OCI-LY3 (cell line): ENCODE results near the gene TTC9B.

Experiments used
- H2AFZ ChIP-seq: fragments of 200-600, 300-600 bp; shearing (Covaris generic); 2 replicates; pipeline ENCODE4 v1.6.0; 2014; ENCODE audit warnings: antibody characterized with exemption, low read depth, low read length
- H3K27ac ChIP-seq: fragments of 200-600, 300-600 bp; sonication (generic); 2 replicates; pipeline ENCODE4 v1.5.1; 2014; ENCODE audit warnings: mild to moderate bottlenecking, low read length, moderate library complexity, mixed read lengths
- H3K27me3 ChIP-seq: fragments of 200-600, 300-600 bp; sonication (generic); 2 replicates; pipeline ENCODE4 v1.6.1; 2014; ENCODE audit warnings: low read depth, low read length, mixed read lengths
- H3K36me3 ChIP-seq: fragments of 200-600, 300-600 bp; sonication (generic); replicated peaks from 2 replicates; pipeline ENCODE3; 2014; ENCODE audit warnings: low read depth, low read length, mixed read lengths
- H3K4me1 ChIP-seq: fragments of 300-600, 200-600 bp; sonication (generic); 2 replicates; pipeline ENCODE4 v1.6.1; 2014; ENCODE audit warnings: low read length, mixed read lengths
- H3K4me2 ChIP-seq: fragments of 200-600, 300-600 bp; sonication (generic); 2 replicates; pipeline ENCODE4 v1.6.1; 2014; ENCODE audit warnings: low read length, mixed read lengths
- H3K4me3 ChIP-seq: fragments of 300-600, 200-600 bp; sonication (generic); 2 replicates; pipeline ENCODE4 v1.5.1; 2014; ENCODE audit warnings: antibody characterized with exemption, mild to moderate bottlenecking, low read length, moderate library complexity
- H3K79me2 ChIP-seq: fragments of 300-600, 200-600 bp; shearing (Covaris generic); 2 replicates; pipeline ENCODE4 v1.6.1; 2014; ENCODE audit warnings: mild to moderate bottlenecking, low read length, mixed read lengths
- H3K9ac ChIP-seq: fragments of 300-600, 200-600 bp; shearing (Covaris generic); 2 replicates; pipeline ENCODE4 v1.6.0; 2014; ENCODE audit warnings: mild to moderate bottlenecking, low read length, moderate library complexity
- H3K9me3 ChIP-seq: fragments of 200-600, 300-600 bp; shearing (Covaris generic); 2 replicates; pipeline ENCODE4 v1.6.1; 2014; ENCODE audit warnings: low read length, mixed read lengths; ENCODE audit not compliant: insufficient read depth
- H4K20me1 ChIP-seq: fragments of 200-600, 300-600 bp; sonication (generic); 2 replicates; pipeline ENCODE4 v1.6.1; 2016; ENCODE audit warnings: low read length, mixed read lengths; ENCODE audit not compliant: insufficient read depth
- EZH2phosphoT487 ChIP-seq: fragments of 200-600 bp; shearing (Covaris generic); IDR thresholded peaks from 2 replicates; pipeline ENCODE4 v1.6.1; 2018; ENCODE audit warnings: antibody characterized with exemption, mixed run types, low read depth
- TF ChIP-seq, protein P1 (sequence below): fragments of 200-600, 300-600 bp; sonication (generic); IDR thresholded peaks from 2 replicates; pipeline ENCODE4 v1.5.1; 2014; ENCODE audit warnings: antibody characterized with exemption, low read length, low read depth

The TTC9B gene

GRCh38 chr19:40262422-40262821 is 44.2 kb upstream of the TTC9B start:
- TF ChIP-seq, protein P1, sequence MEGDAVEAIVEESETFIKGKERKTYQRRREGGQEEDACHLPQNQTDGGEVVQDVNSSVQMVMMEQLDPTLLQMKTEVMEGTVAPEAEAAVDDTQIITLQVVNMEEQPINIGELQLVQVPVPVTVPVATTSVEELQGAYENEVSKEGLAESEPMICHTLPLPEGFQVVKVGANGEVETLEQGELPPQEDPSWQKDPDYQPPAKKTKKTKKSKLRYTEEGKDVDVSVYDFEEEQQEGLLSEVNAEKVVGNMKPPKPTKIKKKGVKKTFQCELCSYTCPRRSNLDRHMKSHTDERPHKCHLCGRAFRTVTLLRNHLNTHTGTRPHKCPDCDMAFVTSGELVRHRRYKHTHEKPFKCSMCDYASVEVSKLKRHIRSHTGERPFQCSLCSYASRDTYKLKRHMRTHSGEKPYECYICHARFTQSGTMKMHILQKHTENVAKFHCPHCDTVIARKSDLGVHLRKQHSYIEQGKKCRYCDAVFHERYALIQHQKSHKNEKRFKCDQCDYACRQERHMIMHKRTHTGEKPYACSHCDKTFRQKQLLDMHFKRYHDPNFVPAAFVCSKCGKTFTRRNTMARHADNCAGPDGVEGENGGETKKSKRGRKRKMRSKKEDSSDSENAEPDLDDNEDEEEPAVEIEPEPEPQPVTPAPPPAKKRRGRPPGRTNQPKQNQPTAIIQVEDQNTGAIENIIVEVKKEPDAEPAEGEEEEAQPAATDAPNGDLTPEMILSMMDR: no peak
- TF ChIP-seq EZH2phosphoT487: no peak
- Histone ChIP-seq H3K9me3 (no peaks in the 10 kb centered on the region), H3K27ac (no peak overlapping the region), H3K4me3 (no peak overlapping the region), H3K36me3 (peaks cover 19% of the 10 kb centered on the region), H3K9ac (no peak overlapping the region), H3K4me2 (no peak overlapping the region), H4K20me1 (peaks cover 68% of the 10 kb centered on the region), H3K79me2 (peaks cover 72% of the 10 kb centered on the region), H3K27me3 (no peaks in the 10 kb centered on the region), H3K4me1 (no peaks in the 10 kb centered on the region), H2AFZ (no peak overlapping the region)

GRCh38 chr19:40261631-40262030 is 43.4 kb upstream of the TTC9B start:
- no peak overlapping the region for H3K27ac ChIP-seq
- H4K20me1 ChIP-seq: peaks cover 68% of the 10 kb centered on the region
- H3K4me1 ChIP-seq: no peaks in the 10 kb centered on the region
- no peak overlapping the region for H2AFZ ChIP-seq
- no peaks in the 10 kb centered on the region for H3K27me3 ChIP-seq
- no peak overlapping the region for H3K4me3 ChIP-seq
- H3K36me3 ChIP-seq: peaks cover 21% of the 10 kb centered on the region
- H3K79me2 ChIP-seq: peaks cover 70% of the 10 kb centered on the region
- TF ChIP-seq, protein P1: no peak
- TF ChIP-seq EZH2phosphoT487: no peak
- no peaks in the 10 kb centered on the region for H3K9me3 ChIP-seq
- no peak overlapping the region for H3K9ac ChIP-seq
- no peak overlapping the region for H3K4me2 ChIP-seq

DNA sequence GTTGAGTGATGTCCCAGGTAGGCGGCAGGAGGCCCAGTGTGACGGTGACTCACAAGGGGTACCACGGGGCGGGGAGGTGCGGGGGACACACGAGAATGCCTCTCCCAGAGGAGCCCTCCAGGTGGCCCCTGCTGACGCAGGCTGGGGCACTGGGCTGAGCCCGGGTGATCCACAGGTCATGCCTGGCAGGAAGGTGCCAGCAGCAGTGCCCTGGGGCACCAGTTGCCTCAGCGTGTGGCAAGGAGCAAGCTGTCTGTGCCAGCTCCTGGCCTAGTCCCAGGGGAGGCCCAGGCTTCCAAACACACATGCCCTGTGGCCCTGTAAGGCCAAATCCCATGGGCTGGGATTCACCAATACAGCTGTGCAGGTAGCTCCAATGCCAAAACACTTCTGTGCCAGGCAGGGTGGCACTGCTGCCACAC is 38.9 kb upstream of the TTC9B start:
- peaks cover 52% of the 10 kb centered on the region for H4K20me1 ChIP-seq
- no peak overlapping the region for H3K9ac ChIP-seq
- no peaks in the 10 kb centered on the region for H3K27me3 ChIP-seq
- H3K27ac ChIP-seq: no peak overlapping the region
- no peak overlapping the region for H3K4me2 ChIP-seq
- peaks cover 36% of the 10 kb centered on the region for H3K79me2 ChIP-seq
- H3K4me1 ChIP-seq: no peaks in the 10 kb centered on the region
- no peaks in the 10 kb centered on the region for H3K9me3 ChIP-seq
- H3K36me3 ChIP-seq: peaks cover 29% of the 10 kb centered on the region
- no peak overlapping the region for H3K4me3 ChIP-seq
- no peak overlapping the region for H2AFZ ChIP-seq
- TF ChIP-seq, protein P1: no peak
- TF ChIP-seq EZH2phosphoT487: no peak

DNA sequence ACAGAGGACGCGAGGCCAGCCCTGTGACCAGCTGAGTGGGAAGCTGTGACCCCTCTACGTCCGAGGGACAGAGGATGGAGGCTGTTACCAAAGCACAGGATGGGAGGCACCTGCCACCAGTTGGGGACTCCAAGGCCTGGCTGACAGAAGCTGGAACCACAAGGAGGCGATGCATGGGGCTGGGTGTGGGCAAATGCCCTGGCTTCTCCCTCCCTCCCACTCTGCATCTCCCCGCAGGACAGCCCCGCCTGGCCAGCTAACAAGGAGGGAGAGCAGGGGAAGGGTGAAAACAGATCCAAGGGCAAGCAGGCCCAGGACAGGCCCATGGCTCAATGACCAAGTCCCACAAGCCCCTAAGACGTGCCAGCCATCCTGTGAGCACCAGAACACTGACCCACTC is 38.3 kb upstream of the TTC9B start:
- no peak overlapping the region for H3K4me3 ChIP-seq
- H3K9me3 ChIP-seq: no peaks in the 10 kb centered on the region
- no peak overlapping the region for H3K9ac ChIP-seq
- H3K4me1 ChIP-seq: no peaks in the 10 kb centered on the region
- peaks cover 31% of the 10 kb centered on the region for H3K36me3 ChIP-seq
- no peaks in the 10 kb centered on the region for H3K27me3 ChIP-seq
- peaks cover 35% of the 10 kb centered on the region for H3K79me2 ChIP-seq
- peaks cover 55% of the 10 kb centered on the region for H4K20me1 ChIP-seq
- TF ChIP-seq EZH2phosphoT487: no peak
- TF ChIP-seq, protein P1: no peak
- no peak overlapping the region for H3K4me2 ChIP-seq
- no peak overlapping the region for H3K27ac ChIP-seq
- H2AFZ ChIP-seq: no peak overlapping the region
